ENCODE results near the gene MAN1A1.

GRCh38 chr6:119207971-119208725 lies 141.4 kb downstream of the MAN1A1 start:
- TF ChIP-seq CTCF (conservative IDR thresholded peaks at IDR 0.05; ENCODE audit: low read depth, low read length) (no peak), EZH2 (IDR thresholded peaks at IDR 0.05; ENCODE audit: low read length, unreplicated experiment) (no peak)

Data from PC-3 (cell line).